GM19395 (cell line): Measurements from ENCODE around the gene NT5DC4.
A peak's percentile ranks its signal among the peaks of the same experiment; 100 is the strongest.

Source experiments
- ATAC-seq: cut with Tn5 transposase; IDR thresholded peaks from one replicate; pipeline ENCODE4 v1.9.1; 2021; ENCODE audit warnings: mild to moderate bottlenecking, moderate library complexity; ENCODE audit not compliant: unreplicated experiment

NT5DC4 gene

DNA sequence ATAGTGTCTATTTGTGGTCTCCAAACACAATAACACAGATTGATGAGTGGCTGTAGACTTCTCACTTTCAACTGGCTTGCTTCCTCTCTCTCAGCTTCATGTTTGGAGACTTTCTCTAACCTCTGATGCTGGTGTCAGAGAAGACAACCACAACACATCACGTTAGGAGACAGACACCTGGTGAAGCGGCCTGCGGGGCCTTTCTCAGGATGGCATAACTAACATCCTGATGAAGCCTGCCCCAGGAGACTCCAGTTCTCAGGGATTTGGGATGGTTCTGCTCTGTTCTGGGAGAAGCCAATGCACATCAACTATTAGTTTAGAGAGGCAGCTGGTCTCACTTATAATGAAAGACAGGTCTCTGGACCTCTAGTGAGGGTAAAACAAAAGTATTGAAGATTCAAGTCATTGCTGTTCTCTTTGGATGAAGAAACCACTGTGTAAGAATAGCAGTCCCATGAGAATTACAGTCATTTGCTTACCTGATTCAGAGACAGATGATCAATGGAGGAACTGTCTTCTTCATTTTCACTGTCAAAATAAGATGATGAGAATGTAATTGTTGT is 61.5 kb downstream of the NT5DC4 start:
- ATAC-seq, result peak; percentile 87

DNA sequence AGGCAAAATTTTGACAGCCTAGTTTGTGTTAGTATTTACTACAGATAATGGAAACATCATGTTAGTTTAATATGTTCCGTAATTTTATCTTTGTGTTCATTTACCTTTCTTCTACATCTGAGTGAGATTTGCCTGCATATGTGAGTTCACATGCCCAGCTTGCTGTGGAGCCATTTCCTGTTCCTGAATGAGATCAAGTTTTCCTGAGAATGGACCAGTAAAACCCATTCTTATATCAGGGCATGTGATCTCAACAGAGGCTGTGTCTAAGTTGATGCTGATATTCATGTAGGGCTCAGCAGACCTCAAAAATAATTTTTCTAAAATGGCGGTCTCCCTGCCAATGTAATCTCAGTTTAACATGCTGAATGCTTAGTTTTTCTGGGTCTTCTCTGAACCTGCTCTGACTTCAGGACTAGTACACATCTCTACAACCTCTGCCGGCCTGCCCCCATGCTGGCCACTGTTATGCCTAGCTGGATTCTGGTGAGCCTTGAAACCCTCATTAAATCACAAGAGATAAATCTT is 62.4 kb downstream of the NT5DC4 start:
- ATAC-seq, result no peak

DNA sequence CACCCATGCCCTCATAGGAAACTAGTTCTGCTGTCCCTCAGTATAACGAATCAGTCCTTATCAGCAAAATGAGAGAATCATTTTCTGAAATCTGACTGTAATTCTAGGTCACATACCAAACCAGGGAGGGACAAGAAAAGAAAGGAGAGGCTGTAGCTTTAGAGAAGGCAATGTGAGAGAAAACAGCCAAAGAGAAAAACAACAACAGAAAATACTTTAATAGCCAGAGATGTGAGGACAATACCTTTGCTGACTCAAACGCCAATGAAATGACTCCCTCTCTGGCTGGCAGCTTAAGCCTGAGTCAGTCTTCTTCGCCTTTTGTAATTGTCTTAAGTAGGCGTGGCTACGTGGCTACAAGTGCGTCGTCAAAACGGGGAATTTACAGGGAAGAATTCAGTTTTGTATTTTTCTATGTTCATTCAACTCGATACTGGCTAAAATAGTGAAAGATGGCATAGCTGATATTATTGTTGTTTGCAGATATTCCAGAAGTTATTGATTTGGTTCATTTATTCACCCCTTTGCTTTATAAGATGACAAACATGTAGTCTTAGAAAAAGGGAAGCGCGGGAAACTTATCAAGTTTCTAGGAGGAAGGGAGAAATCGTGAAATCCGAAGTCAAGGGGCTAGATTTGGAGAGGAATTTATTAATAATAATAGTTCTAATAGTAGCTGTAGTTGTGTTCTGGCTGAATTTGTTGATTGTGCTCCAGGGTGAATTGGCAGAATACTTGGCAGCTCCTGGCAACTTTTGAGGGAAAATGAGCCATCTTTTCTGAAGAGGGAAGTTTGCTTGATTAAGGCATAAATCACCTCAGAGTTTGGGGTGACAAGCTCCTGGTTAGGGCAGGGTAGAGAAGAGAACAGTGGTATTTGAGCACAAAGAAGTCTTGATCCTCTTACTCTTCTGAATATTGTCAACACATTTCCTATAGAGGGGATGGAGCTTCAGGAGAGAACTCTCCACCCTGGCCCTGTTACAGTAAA is 63.7 kb downstream of the NT5DC4 start, which contains the start of gene IL1A:
Gene IL1A (minus strand): TSS at position 295 of the 991 bp plus-strand sequence. CDS start 723 bp downstream, outside the sequence.
- ATAC-seq, result no peak

DNA sequence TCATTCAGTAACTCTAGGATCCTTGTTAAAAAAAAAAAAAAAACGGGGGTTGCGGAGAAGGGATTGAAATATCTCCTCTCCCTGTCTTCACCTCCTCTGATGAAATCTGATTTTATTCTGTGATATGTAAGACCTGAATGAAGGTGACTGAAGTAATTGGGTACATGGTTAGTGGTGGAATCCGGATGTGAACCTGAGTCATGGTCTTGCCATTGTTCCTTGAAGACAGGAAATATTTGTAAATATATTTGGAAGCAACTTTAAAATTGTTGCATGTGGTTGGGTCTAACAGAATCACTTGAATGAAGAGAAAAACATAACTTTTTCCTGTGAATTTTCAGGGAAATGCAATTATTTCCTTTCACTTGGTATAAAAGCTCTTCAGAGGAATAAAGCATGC is 66.5 kb downstream of the NT5DC4 start:
- ATAC-seq, result no peak

DNA sequence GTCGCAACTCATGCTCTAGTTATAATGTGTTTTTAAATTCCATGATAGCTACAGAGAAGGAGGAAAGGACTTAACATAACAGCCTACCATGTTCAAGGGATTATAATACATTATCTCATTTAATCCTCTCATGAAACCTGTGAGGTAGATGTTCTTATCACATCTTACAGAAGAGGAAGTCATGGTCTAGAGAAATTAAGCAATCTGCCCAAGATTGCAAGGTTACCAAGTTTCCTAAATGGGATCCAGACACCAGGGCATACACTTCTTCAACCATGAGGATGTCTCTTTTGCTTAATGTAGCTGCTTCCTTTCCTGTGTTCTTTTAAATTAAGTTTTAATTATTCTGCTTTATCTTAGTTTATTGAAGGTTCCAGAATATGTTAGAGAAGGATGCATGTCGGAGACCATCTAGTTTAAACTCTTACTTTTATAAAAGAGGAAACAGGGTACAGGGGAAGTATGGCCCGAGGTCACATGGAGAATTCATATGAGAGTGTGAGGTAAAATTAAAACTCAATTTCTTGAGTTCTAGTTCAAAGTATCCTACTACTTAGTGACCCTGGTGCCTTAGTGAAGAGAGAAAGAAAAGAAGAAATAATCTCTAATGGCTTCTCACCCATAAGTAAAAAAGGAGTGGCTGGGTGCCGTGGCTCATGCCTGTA is 67.0 kb downstream of the NT5DC4 start:
- ATAC-seq, result no peak

DNA sequence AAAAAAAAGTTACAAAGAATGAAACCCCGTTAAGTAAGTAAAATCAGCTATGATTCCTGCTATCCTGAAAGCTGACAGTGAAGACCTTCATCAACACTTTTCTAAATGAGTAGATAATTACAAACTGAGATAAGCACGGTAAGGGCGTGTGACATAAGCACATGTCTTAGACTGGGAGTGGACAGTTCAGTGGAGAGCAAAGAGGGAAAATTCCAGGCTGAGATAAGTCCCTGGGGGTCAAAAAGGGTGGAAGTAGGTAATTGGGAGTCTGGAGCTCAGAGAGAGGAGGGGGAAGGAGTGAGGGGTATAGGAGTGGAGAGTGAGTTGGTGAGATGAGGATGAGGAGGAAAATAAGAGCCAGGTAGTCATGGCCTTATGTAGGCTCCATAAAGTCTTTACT is 67.8 kb downstream of the NT5DC4 start:
- ATAC-seq, result no peak
